ENCODE data around the gene SAG.

GRCh38 chr2:233263045-233263570, 44.5 kb upstream of the SAG start:
- TF ChIP-seq POLR2A (IDR thresholded peaks at IDR 0.05): no peak
- TF ChIP-seq, protein P1, sequence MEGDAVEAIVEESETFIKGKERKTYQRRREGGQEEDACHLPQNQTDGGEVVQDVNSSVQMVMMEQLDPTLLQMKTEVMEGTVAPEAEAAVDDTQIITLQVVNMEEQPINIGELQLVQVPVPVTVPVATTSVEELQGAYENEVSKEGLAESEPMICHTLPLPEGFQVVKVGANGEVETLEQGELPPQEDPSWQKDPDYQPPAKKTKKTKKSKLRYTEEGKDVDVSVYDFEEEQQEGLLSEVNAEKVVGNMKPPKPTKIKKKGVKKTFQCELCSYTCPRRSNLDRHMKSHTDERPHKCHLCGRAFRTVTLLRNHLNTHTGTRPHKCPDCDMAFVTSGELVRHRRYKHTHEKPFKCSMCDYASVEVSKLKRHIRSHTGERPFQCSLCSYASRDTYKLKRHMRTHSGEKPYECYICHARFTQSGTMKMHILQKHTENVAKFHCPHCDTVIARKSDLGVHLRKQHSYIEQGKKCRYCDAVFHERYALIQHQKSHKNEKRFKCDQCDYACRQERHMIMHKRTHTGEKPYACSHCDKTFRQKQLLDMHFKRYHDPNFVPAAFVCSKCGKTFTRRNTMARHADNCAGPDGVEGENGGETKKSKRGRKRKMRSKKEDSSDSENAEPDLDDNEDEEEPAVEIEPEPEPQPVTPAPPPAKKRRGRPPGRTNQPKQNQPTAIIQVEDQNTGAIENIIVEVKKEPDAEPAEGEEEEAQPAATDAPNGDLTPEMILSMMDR (IDR thresholded peaks at IDR 0.05): no peak

Data from testis (tissue), 2 donors.